Neural crest cell (in vitro differentiated cells): ENCODE data around the gene EEF1AKMT2. TPM values are rescaled to one million over a fixed set of nuclear protein-coding genes. Genes with fewer than 3 reads are reported as not detected.

Experiments used
- DNase-seq: peaks from one replicate; pipeline ENCODE4 v3.0.0; 2021; ENCODE audit warnings: low read depth, mixed read lengths, low spot score
- H3K27ac Mint-ChIP-seq: one replicate; pipeline ENCODE4 v1.8.0; 2021; ENCODE audit warnings: mild to moderate bottlenecking, mixed read lengths; ENCODE audit not compliant: unreplicated experiment
- H3K27me3 Mint-ChIP-seq: 2 replicates; pipeline ENCODE4 v1.8.0; 2021; ENCODE audit warnings: low read depth, mild to moderate bottlenecking, mixed read lengths
- H3K36me3 Mint-ChIP-seq: 2 replicates; pipeline ENCODE4 v1.8.0; 2021; ENCODE audit warnings: low read depth, mild to moderate bottlenecking, mixed read lengths
- H3K4me1 Mint-ChIP-seq: 2 replicates; pipeline ENCODE4 v1.8.0; 2021; ENCODE audit warnings: mixed read lengths
- H3K4me3 Mint-ChIP-seq: one replicate; pipeline ENCODE4 v1.8.0; 2021; ENCODE audit warnings: mild to moderate bottlenecking, mixed read lengths
- H3K9me3 Mint-ChIP-seq: 2 replicates; pipeline ENCODE4 v1.8.0; 2021; ENCODE audit warnings: mixed read lengths
- CTCF ChIP-seq: fragments of 200-600 bp; sonication (generic); conservative IDR thresholded peaks from 2 replicates; pipeline ENCODE4 v1.5.0; 2021; ENCODE audit warnings: antibody characterized with exemption, mild to moderate bottlenecking
- long read RNA-seq: library from polyadenylated mRNA; unstranded; transcript quantifications from one replicate; pipeline ENCODE4 v2.0.0, GENCODE V29; 2020
- total RNA-seq: library from RNA; stranded (reverse); gene quantifications from 2 replicates; pipeline ENCODE4 v1.2.1, GENCODE V29; 2021

The EEF1AKMT2 gene
- total RNA-seq = 18.2 and 21.9 TPM in 2 replicates
- long read RNA-seq, transcript EEF1AKMT2-201 (7 exons, 1,462 nt) = major isoform, 18 of 36 reads
- long read RNA-seq, partial matches to known transcripts = 0 of 36 reads
- long read RNA-seq, other reads (novel, unspliced or antisense) = 13 of 36 reads

GRCh38 chr10:124791547-124792348 is at the start of gene EEF1AKMT2:
TSS of gene EEF1AKMT2 (minus strand) at chr10:124791887. CDS start at chr10:124791833, 54 bp downstream.
- TF ChIP-seq CTCF = peak; percentile 26
- H3K36me3 Mint-ChIP-seq = no peaks in the 10 kb centered on the region

GRCh38 chr10:124837687-124838086 is 46.0 kb upstream of the EEF1AKMT2 start:
- Mint-ChIP-seq H3K36me3 (no peaks in the 10 kb centered on the region), H3K9me3 (no peaks in the 10 kb centered on the region), H3K4me1 (no peaks in the 10 kb centered on the region), H3K27ac (no peak overlapping the region), H3K27me3 (no peaks in the 10 kb centered on the region), H3K4me3 (no peak overlapping the region)
- no peak for DNase-seq
- no peak for TF ChIP-seq CTCF

More at GRCh38 chr10:124791547-124792348, at the start of gene EEF1AKMT2:
- Mint-ChIP-seq H3K4me3 (peak within 1 kb of the TSS; percentile 95), H3K27ac (peak within 1 kb of the TSS; percentile 89), H3K9me3 (no peaks in the 10 kb centered on the region), H3K27me3 (no peaks in the 10 kb centered on the region), H3K4me1 (peaks cover 18% of the 10 kb centered on the region)
- DNase-seq = peak; percentile 83

- Mint-ChIP-seq H3K36me3 (no peaks in the 10 kb centered on the region), H3K27ac (no peak overlapping the region), H3K4me3 (no peak overlapping the region), H3K4me1 (no peaks in the 10 kb centered on the region), H3K27me3 (no peaks in the 10 kb centered on the region), H3K9me3 (no peaks in the 10 kb centered on the region)
- no peak for TF ChIP-seq CTCF
- DNase-seq = no peak
These were observed 39.4 kb upstream of the EEF1AKMT2 start for GRCh38 chr10:124831116-124831515.

- no peak for TF ChIP-seq CTCF
- no peak for DNase-seq
- Mint-ChIP-seq H3K4me1 (no peaks in the 10 kb centered on the region), H3K4me3 (no peak overlapping the region), H3K36me3 (no peaks in the 10 kb centered on the region), H3K27me3 (no peaks in the 10 kb centered on the region), H3K27ac (no peak overlapping the region), H3K9me3 (no peaks in the 10 kb centered on the region)
These were observed 38.8 kb upstream of the EEF1AKMT2 start for GRCh38 chr10:124830445-124830844.

GRCh38 chr10:124829447-124830115 is 37.9 kb upstream of the EEF1AKMT2 start:
- no peaks in the 10 kb centered on the region for H3K27me3 Mint-ChIP-seq
- no peak overlapping the region for H3K27ac Mint-ChIP-seq
- H3K9me3 Mint-ChIP-seq = no peaks in the 10 kb centered on the region
- no peak overlapping the region for H3K4me3 Mint-ChIP-seq
- no peak for DNase-seq
- no peaks in the 10 kb centered on the region for H3K36me3 Mint-ChIP-seq
- no peaks in the 10 kb centered on the region for H3K4me1 Mint-ChIP-seq
- no peak for TF ChIP-seq CTCF
